Suppressor macrophage treated with lipopolysaccharide for 1 hour (primary cell): ENCODE data around the gene PITPNC1.
"Not testable (repeated sequence)": the region's sequence is repeated elsewhere in the genome, so short reads cannot be mapped to it uniquely, and the experiment has no call there.

Source experiments
- DNase-seq, 3 donors: peaks; one replicate each; pipeline ENCODE4 v3.0.0-alpha.2; 2020 to 2022

The PITPNC1 gene

GRCh38 chr17:67557921-67558320, 180.8 kb downstream of the PITPNC1 start:
- DNase-seq: no peak

GRCh38 chr17:67558740-67559380, 181.8 kb downstream of the PITPNC1 start:
- no peak for DNase-seq

GRCh38 chr17:67559381-67559966, 182.4 kb downstream of the PITPNC1 start:
- peak; percentile 27 to 43 (median 30) for DNase-seq

GRCh38 chr17:67562005-67562404, 184.9 kb downstream of the PITPNC1 start:
- DNase-seq: no peak

GRCh38 chr17:67563692-67564228, 186.7 kb downstream of the PITPNC1 start:
- no peak for DNase-seq

GRCh38 chr17:67565068-67565467, 188.0 kb downstream of the PITPNC1 start:
- no peak for DNase-seq

- no peak for DNase-seq
Measured at GRCh38 chr17:67566656-67567055, 189.6 kb downstream of the PITPNC1 start.

GRCh38 chr17:67569015-67569451, 192.0 kb downstream of the PITPNC1 start:
- DNase-seq: no peak

GRCh38 chr17:67569873-67570272, 192.8 kb downstream of the PITPNC1 start:
- peak; percentile 86 to 88 (median 87) for DNase-seq

- no peak for DNase-seq
Measured at GRCh38 chr17:67570797-67571196, 193.7 kb downstream of the PITPNC1 start.

GRCh38 chr17:67571478-67571877, 194.4 kb downstream of the PITPNC1 start:
- DNase-seq: no peak

- DNase-seq: no peak
Measured at GRCh38 chr17:67573987-67574657, 197.0 kb downstream of the PITPNC1 start.

GRCh38 chr17:67574658-67575293, 197.7 kb downstream of the PITPNC1 start:
- no peak for DNase-seq

- no peak for DNase-seq
Measured at GRCh38 chr17:67575325-67575724, 198.2 kb downstream of the PITPNC1 start.

- no peak for DNase-seq
Measured at GRCh38 chr17:67576471-67577115, 199.5 kb downstream of the PITPNC1 start.

GRCh38 chr17:67577429-67578141, 200.5 kb downstream of the PITPNC1 start:
- DNase-seq: no peak

GRCh38 chr17:67578142-67578457, 201.0 kb downstream of the PITPNC1 start:
- peak; percentile 28 to 40 (median 31) for DNase-seq

- DNase-seq: not testable (repeated sequence)
Measured at GRCh38 chr17:67578679-67579405, 201.8 kb downstream of the PITPNC1 start.

GRCh38 chr17:67582673-67583081, 205.6 kb downstream of the PITPNC1 start:
- no peak for DNase-seq

GRCh38 chr17:67585077-67585602, 208.1 kb downstream of the PITPNC1 start:
- no peak for DNase-seq

GRCh38 chr17:67588326-67588725, 211.2 kb downstream of the PITPNC1 start:
- DNase-seq: no peak
